ENCODE measurements around the gene SRM.
"Not testable (repeated sequence)": the region's sequence is repeated elsewhere in the genome, so short reads cannot be mapped to it uniquely, and the experiment has no call there.

DNA sequence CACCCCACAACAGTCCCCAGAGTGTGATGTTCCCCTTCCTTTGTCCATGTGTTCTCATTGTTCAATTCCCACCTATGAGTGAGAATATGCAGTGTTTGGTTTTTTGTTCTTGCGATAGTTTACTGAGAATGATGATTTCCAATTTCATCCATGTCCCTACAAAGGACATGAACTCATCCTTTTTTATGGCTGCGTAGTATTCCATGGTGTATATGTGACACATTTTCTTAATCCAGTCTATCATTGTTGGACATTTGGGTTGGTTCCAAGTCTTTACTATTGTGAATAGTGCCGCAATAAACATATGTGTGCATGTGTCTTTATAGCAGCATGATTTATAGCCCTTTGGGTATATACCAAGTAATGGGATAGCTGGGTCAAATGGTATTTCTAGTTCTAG lies 24.0 kb upstream of the SRM start:
- TF ChIP-seq, protein P1, sequence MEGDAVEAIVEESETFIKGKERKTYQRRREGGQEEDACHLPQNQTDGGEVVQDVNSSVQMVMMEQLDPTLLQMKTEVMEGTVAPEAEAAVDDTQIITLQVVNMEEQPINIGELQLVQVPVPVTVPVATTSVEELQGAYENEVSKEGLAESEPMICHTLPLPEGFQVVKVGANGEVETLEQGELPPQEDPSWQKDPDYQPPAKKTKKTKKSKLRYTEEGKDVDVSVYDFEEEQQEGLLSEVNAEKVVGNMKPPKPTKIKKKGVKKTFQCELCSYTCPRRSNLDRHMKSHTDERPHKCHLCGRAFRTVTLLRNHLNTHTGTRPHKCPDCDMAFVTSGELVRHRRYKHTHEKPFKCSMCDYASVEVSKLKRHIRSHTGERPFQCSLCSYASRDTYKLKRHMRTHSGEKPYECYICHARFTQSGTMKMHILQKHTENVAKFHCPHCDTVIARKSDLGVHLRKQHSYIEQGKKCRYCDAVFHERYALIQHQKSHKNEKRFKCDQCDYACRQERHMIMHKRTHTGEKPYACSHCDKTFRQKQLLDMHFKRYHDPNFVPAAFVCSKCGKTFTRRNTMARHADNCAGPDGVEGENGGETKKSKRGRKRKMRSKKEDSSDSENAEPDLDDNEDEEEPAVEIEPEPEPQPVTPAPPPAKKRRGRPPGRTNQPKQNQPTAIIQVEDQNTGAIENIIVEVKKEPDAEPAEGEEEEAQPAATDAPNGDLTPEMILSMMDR (IDR thresholded peaks at IDR 0.05) = not testable (repeated sequence)
- TF ChIP-seq POLR2A (IDR thresholded peaks at IDR 0.05) = not testable (repeated sequence)

Measured in testis (tissue), 2 donors.